GM23338 (cell line): ENCODE data around the gene GABARAPL1. TPM values are rescaled to one million over a fixed set of nuclear protein-coding genes. Genes with fewer than 3 reads are reported as not detected.

Experiments used
- ATAC-seq: fragments of 200-7000 bp; cut with Tn5 transposase; 3 replicates; pipeline ENCODE4 v1.9.1; 2020
- DNase-seq: peaks from one replicate; pipeline ENCODE4 v3.0.0-alpha.2; 2015; ENCODE audit warnings: low spot score
- H2AFZ ChIP-seq: fragments of 200-600 bp; sonication (generic); 2 replicates; pipeline ENCODE4 v1.8.0; 2016; ENCODE audit warnings: antibody characterized with exemption, mild to moderate bottlenecking, moderate library complexity
- H3F3A ChIP-seq: fragments of 200-600 bp; sonication (generic); replicated peaks from 2 replicates; pipeline ENCODE4 v1.8.0; 2017; ENCODE audit warnings: antibody characterized with exemption, mixed run types, low read depth
- H3K27ac ChIP-seq: fragments of 200-600 bp; sonication (generic); 2 replicates; pipeline ENCODE4 v1.6.1; 2016; ENCODE audit warnings: low read depth
- H3K27me3 ChIP-seq: fragments of 200-600 bp; sonication (generic); 2 replicates; pipeline ENCODE4 v1.8.0; 2016; ENCODE audit warnings: mild to moderate bottlenecking, mixed run types, moderate library complexity; ENCODE audit not compliant: insufficient read depth
- H3K36me3 ChIP-seq: fragments of 200-600 bp; sonication (generic); 2 replicates; pipeline ENCODE4 v1.8.0; 2016; ENCODE audit warnings: mild to moderate bottlenecking; ENCODE audit not compliant: insufficient read depth
- H3K4me1 ChIP-seq: fragments of 200-600 bp; sonication (generic); 2 replicates; pipeline ENCODE4 v1.8.0; 2016; ENCODE audit warnings: mild to moderate bottlenecking, moderate library complexity; ENCODE audit not compliant: insufficient read depth
- H3K4me2 ChIP-seq: fragments of 200-600 bp; sonication (generic); 2 replicates; pipeline ENCODE4 v1.7.1; 2017; ENCODE audit warnings: mixed run types
- H3K4me3 ChIP-seq: fragments of 200-600 bp; sonication (generic); 2 replicates; pipeline ENCODE4 v1.6.1; 2016; ENCODE audit warnings: mixed run types
- H3K79me2 ChIP-seq: fragments of 200-600 bp; sonication (generic); replicated peaks from 2 replicates; pipeline ENCODE4 v1.8.0; 2017; ENCODE audit warnings: mild to moderate bottlenecking; ENCODE audit not compliant: insufficient read depth
- H3K9me2 ChIP-seq: fragments of 200-600 bp; sonication (generic); 2 replicates; pipeline ENCODE4 v1.8.0; 2017; ENCODE audit not compliant: insufficient read depth
- H4K20me1 ChIP-seq: fragments of 200-600 bp; sonication (generic); replicated peaks from 2 replicates; pipeline ENCODE4 v1.8.0; 2017; ENCODE audit warnings: mild to moderate bottlenecking; ENCODE audit not compliant: insufficient read depth
- H3K27ac Mint-ChIP-seq: 2 replicates; pipeline ENCODE4 v1.8.0; 2020; ENCODE audit warnings: inconsistent platforms, mild to moderate bottlenecking, moderate library complexity, mixed read lengths
- H3K27me3 Mint-ChIP-seq: 3 replicates; pipeline ENCODE4 v1.8.0; 2022; ENCODE audit warnings: low read depth, mild to moderate bottlenecking, moderate library complexity, mixed read lengths, inconsistent platforms; ENCODE audit not compliant: insufficient read depth, poor library complexity
- H3K36me3 Mint-ChIP-seq: 3 replicates; pipeline ENCODE4 v1.8.0; 2021; ENCODE audit warnings: low read depth, mild to moderate bottlenecking, inconsistent platforms, moderate library complexity, mixed read lengths
- H3K4me1 Mint-ChIP-seq: 3 replicates; pipeline ENCODE4 v1.8.0; 2020; ENCODE audit warnings: mild to moderate bottlenecking, inconsistent platforms, mixed read lengths
- H3K4me3 Mint-ChIP-seq: 3 replicates; pipeline ENCODE4 v1.8.0; 2021; ENCODE audit warnings: moderate library complexity, mild to moderate bottlenecking, inconsistent platforms, mixed read lengths
- H3K9me3 Mint-ChIP-seq: 3 replicates; pipeline ENCODE4 v1.8.0; 2020; ENCODE audit warnings: moderate library complexity, mild to moderate bottlenecking, inconsistent platforms, mixed read lengths
- CREB1 ChIP-seq: fragments of 250-450 bp; sonication (Bioruptor Pico); IDR thresholded peaks from 2 replicates; pipeline ENCODE4 v1.5.0; 2020; ENCODE audit warnings: low read depth, mild to moderate bottlenecking, moderate library complexity
- CTCF ChIP-seq, 2 experiments: fragments of 200-600 bp in 1 of 2; sonication (generic) in 1 of 2; conservative IDR thresholded peaks; 2 replicates each; pipeline versions ENCODE4 v1.5.1 to v1.6.1; 2016 to 2017; ENCODE audit warnings: antibody characterized with exemption in 2 of 2, low read depth in 2 of 2, mild to moderate bottlenecking in 2 of 2, moderate library complexity in 1 of 2
- ETS1 ChIP-seq: IDR thresholded peaks from 2 replicates; pipeline ENCODE4 v1.6.1; 2016; ENCODE audit warnings: antibody characterized with exemption
- EZH2 ChIP-seq: fragments of 200-600 bp; sonication (generic); IDR thresholded peaks from one replicate; pipeline ENCODE4 v1.8.0; 2017; ENCODE audit warnings: antibody characterized with exemption, mild to moderate bottlenecking, low read depth; ENCODE audit not compliant: unreplicated experiment
- EZH2phosphoT487 ChIP-seq: fragments of 200-600 bp; sonication (generic); IDR thresholded peaks from one replicate; pipeline ENCODE4 v1.8.1; 2018; ENCODE audit warnings: antibody characterized with exemption; ENCODE audit not compliant: unreplicated experiment
- JUNB ChIP-seq: IDR thresholded peaks from one replicate; pipeline ENCODE4 v1.6.1; 2016; ENCODE audit warnings: antibody characterized with exemption; ENCODE audit not compliant: unreplicated experiment
- NANOG ChIP-seq: IDR thresholded peaks from 2 replicates; pipeline ENCODE4 v1.6.1; 2016; ENCODE audit warnings: antibody characterized with exemption, borderline replicate concordance
- POLR2AphosphoS5 ChIP-seq: IDR thresholded peaks from 2 replicates; pipeline ENCODE4 v1.6.1; 2016; ENCODE audit warnings: antibody characterized with exemption, low read depth
- REST ChIP-seq: IDR thresholded peaks from one replicate; pipeline ENCODE4 v1.6.1; 2018; ENCODE audit warnings: antibody characterized with exemption; ENCODE audit not compliant: unreplicated experiment
- STAT1 ChIP-seq: IDR thresholded peaks from one replicate; pipeline ENCODE4 v1.6.1; 2016; ENCODE audit warnings: antibody characterized with exemption; ENCODE audit not compliant: unreplicated experiment
- ZNF114 ChIP-seq: fragments of 250-450 bp; sonication (Bioruptor Pico); IDR thresholded peaks from 2 replicates; pipeline ENCODE4 v1.5.0; 2020; ENCODE audit warnings: mild to moderate bottlenecking, moderate library complexity
- ZNF331 ChIP-seq: fragments of 250-450 bp; sonication (Bioruptor Pico); IDR thresholded peaks from 2 replicates; pipeline ENCODE4 v1.5.0; 2020; ENCODE audit warnings: low read depth, mild to moderate bottlenecking, moderate library complexity
- ZNF462 ChIP-seq: fragments of 250-450 bp; sonication (Bioruptor Pico); IDR thresholded peaks from 2 replicates; pipeline ENCODE4 v1.5.0; 2020; ENCODE audit warnings: mild to moderate bottlenecking, moderate library complexity
- polyA plus RNA-seq: library from polyadenylated mRNA; unstranded; fragments of >200 nt; fragmentation: Nextera tagmentation; extraction: Ambion mirVana; gene quantifications from 2 replicates; pipeline ENCODE4 v1.2.1, GENCODE V29; 2016
- total RNA-seq: library from RNA; depleted of rRNA; stranded (reverse); fragments of >200 nt; shearing (Covaris generic); gene quantifications from 2 replicates; pipeline ENCODE4 v1.2.3, GENCODE V29; 2014

GABARAPL1 gene
- total and polyA plus RNA-seq, 2 experiments from 2014 or later: 35.7 to 77.8 TPM

GRCh38 chr12:10178821-10179220 is 33.9 kb upstream of the GABARAPL1 start, which contains the start of gene TMEM52B:
Gene TMEM52B (plus strand): TSS chr12:10179032. CDS start chr12:10179575, 543 bp downstream.
- H3K4me3 ChIP-seq: no peak within 1 kb of the TSS
- no peaks in the 10 kb centered on the region for H3K79me2 ChIP-seq
- H3K9me3 Mint-ChIP-seq: no peaks in the 10 kb centered on the region
- no peaks in the 10 kb centered on the region for H3K4me1 ChIP-seq
- H2AFZ ChIP-seq: peak within 1 kb of the TSS; percentile 95
- H3F3A ChIP-seq: no peaks in the 10 kb centered on the region
- H3K36me3 Mint-ChIP-seq: no peaks in the 10 kb centered on the region
- H3K9me2 ChIP-seq: no peaks in the 10 kb centered on the region
- H3K4me3 Mint-ChIP-seq: no peak within 1 kb of the TSS
- H3K4me1 Mint-ChIP-seq: peaks cover 7% of the 10 kb centered on the region; the same call in 2 of the 3 replicates
- ATAC-seq: no peak
- no peaks in the 10 kb centered on the region for H4K20me1 ChIP-seq
- no peak within 1 kb of the TSS for H3K4me2 ChIP-seq
- DNase-seq: no peak
- TF ChIP-seq STAT1 (no peak), POLR2AphosphoS5 (no peak), JUNB (no peak), CREB1 (CRISPR knock-in tag) (no peak), REST (no peak), ETS1 (no peak), ZNF114 (CRISPR knock-in tag) (no peak), ZNF331 (CRISPR knock-in tag) (no peak), ZNF462 (CRISPR knock-in tag) (no peak), EZH2 (no peak), EZH2phosphoT487 (no peak), CTCF (conservative IDR thresholded peaks at IDR 0.05; ENCODE audit: low read depth in 2 of 2) (no peak), NANOG (no peak)
- no peaks in the 10 kb centered on the region for H3K27me3 Mint-ChIP-seq
- no peaks in the 10 kb centered on the region for H3K27me3 ChIP-seq
- H3K27ac ChIP-seq: no peak within 1 kb of the TSS
- H3K36me3 ChIP-seq: no peaks in the 10 kb centered on the region
- H3K27ac Mint-ChIP-seq: no peak within 1 kb of the TSS
